Measurements from ENCODE around the gene SLC7A14. TPM values are rescaled to one million over a fixed set of nuclear protein-coding genes. Genes with fewer than 3 reads are reported as not detected.

SLC7A14 gene
- total RNA-seq (2022; extraction: Qiagen RNA extraction), result not detected in 5 replicates

DNA sequence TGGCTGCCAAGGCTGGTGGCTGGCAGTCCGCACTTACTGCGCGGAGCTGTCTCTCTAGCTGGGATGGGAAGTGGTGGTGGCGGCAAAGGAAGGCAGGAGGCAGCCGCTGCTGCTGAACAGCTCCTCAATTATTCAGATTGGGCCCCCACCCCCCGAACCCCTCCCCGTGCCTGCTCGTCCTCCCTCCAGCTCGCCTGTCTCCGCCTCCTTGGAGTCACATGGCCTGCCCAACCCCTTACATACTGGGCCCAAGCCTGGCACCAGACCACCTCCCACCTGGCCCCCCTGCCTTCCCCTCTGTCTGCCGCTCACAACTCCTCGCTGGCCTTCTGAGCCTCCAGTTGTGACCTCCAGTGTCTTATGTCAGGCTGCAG, at the start of gene SLC7A14:
TSS of gene SLC7A14 (minus strand) at position 139 of the 374 bp plus-strand sequence. CDS start 59,139 bp downstream, outside the sequence.

DNA sequence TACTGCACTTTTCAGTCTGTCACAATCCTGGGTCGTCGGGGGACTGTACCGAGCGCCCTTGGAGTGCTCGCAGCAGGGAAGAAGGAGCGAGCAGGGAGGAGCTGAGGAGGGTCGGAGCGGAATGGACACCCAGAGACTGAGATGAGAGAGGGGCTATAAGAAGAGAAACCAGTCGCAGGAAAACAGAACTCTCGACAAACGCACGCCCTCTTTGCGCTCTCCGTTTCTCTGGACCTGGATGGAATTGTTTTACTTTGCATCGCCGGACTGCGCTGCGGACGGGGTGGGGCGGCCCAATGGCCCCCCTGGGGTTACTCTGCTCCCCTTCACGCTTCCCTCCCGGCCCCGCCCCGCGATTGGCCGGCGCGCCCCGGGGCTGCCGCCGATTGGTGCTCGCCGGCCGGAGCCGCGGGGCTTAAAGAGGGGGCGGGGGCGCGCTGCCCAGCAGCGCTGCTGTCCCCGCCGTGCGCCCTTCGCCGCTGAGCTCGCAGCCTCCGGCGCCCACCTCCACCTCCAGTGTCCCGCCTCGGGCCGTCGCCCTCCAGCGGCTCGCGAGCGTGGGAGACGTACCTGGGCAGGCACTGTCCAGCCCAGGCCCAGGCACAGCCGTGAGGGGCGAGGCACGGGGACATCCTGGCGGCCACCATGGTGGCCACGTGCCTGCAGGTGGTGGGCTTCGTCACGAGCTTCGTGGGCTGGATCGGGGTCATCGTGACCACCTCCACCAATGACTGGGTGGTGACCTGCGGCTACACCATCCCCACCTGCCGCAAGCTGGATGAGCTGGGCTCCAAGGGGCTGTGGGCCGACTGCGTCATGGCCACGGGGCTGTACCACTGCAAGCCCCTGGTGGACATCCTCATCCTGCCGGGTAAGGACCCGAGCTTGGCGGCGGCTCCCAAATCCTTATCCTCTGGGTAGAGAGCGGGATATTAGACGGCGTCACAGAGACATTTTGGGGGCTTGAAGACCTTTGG, 167.2 kb downstream of the SLC7A14 start, which contains the start of gene CLDN11:
TSS of gene CLDN11 (plus strand) at position 447 of the 977 bp plus-strand sequence. CDS start at position 646, 199 bp downstream.

Other genes with a start within 250 kb of the SLC7A14 start
- gene SKIL, start 228.4 kb downstream of the SLC7A14 start, total RNA-seq (2022; extraction: Qiagen RNA extraction), result 19.2 to 29.0 TPM (median 25.3 TPM) in 5 replicates
- gene CLDN11, start 167.2 kb downstream of the SLC7A14 start, total RNA-seq (2022; extraction: Qiagen RNA extraction), result 0.13 to 0.21 TPM (median 0.18 TPM) in 3 of 5 replicates, not detected in the others

All from A549 treated with Mapracorat at 1 μM for 4 hours (cell line).